ENCODE measurements around the gene LANCL2. TPM values are rescaled to one million over a fixed set of nuclear protein-coding genes. Genes with fewer than 3 reads are reported as not detected.

Gene LANCL2
- total and polyA plus RNA-seq, 2 of the 4 experiments (the other 2 are of a cell fraction): 11.7 to 17.9 TPM

- Histone ChIP-seq H3K9me3 (ENCODE audit: control insufficient read depth, insufficient read depth, low read length) (no peaks in the 10 kb centered on the region), H2BK120ac (ENCODE audit: low read depth, low read length) (no peak overlapping the region), H3K4me1 (ENCODE audit: control insufficient read depth, insufficient read depth, low read length) (peaks cover 11% of the 10 kb centered on the region), H4K91ac (ENCODE audit: insufficient read depth, low read depth, low read length) (no peak overlapping the region), H4K20me1 (ENCODE audit: insufficient read depth, low read length) (no peaks in the 10 kb centered on the region), H3K18ac (ENCODE audit: low read depth, low read length) (no peak overlapping the region), H3K9ac (ENCODE audit: low read depth, low read length) (no peak overlapping the region), H3K23ac (ENCODE audit: low read depth, low read length) (no peak overlapping the region), H2BK20ac (ENCODE audit: low read depth, low read length) (no peak overlapping the region), H3K14ac (replicated peaks; ENCODE audit: low read depth, low read length) (no peak overlapping the region), H3K36me3 (ENCODE audit: control insufficient read depth, insufficient read depth, low read length) (no peaks in the 10 kb centered on the region), H2AFZ (replicated peaks; ENCODE audit: low read length, poor library complexity) (no peak overlapping the region), H3K56ac (ENCODE audit: extremely low read depth, insufficient read depth, low read length) (no peak overlapping the region), H4K8ac (ENCODE audit: low read depth in 2 of 2, low read length in 2 of 2) (no peak overlapping the region), H3K79me1 (ENCODE audit: low read depth in 1 of 2, low read length in 2 of 2) (no peaks in the 10 kb centered on the region), H3K27ac (ENCODE audit: insufficient read depth, low read length) (no peak overlapping the region), H3K9me1 (ENCODE audit: insufficient read depth, low read length) (peaks cover 4% of the 10 kb centered on the region; the same call in 1 of the 2 replicates), H2AK9ac (replicated peaks; ENCODE audit: low read depth, low read length, poor library complexity) (no peak overlapping the region), H3K4ac (ENCODE audit: low read depth, low read length) (no peak overlapping the region), H2BK5ac (ENCODE audit: low read depth, low read length, poor library complexity, severe bottlenecking) (no peak overlapping the region), H3K4me2 (ENCODE audit: low read depth, low read length) (no peak overlapping the region), H3K27me3 (ENCODE audit: control insufficient read depth, insufficient read depth, low read length) (no peaks in the 10 kb centered on the region), H2BK15ac (ENCODE audit: low read depth, low read length) (no peak overlapping the region), H2AK5ac (ENCODE audit: low read depth, low read length) (no peak overlapping the region), H4K5ac (ENCODE audit: low read depth, low read length) (no peak overlapping the region), H3K4me3 (ENCODE audit: insufficient read depth, low read depth, low read length) (no peak overlapping the region)
- in situ Hi-C loops (cut with MboI; ENCODE audit: low sequenced_read_pairs) (loop anchor here (5.0 to 25.0 kb wide), 2 partner anchors 154 to 524 kb away; partner anchors contain the start of genes MRPS17 and NIPSNAP2), dilution Hi-C loops (cut with HindIII; ENCODE audit: low sequenced_read_pairs, unreplicated experiment) (no loop called here), intact Hi-C loops (cut with micrococcal nuclease) (no loop called here)
- DNase-seq: no peak
- WGBS, 2 experiments (ENCODE audit: extremely low coverage in 2 of 2, insufficient read length in 1 of 2): 85% methylated on average over 8 of the region's 13 CpGs; no CpG with 5 or more reads in 1 of the 2 experiments
- no TSS peak for BruUV-seq (replicated peaks)
- TF ChIP-seq USF2 (IDR thresholded peaks at IDR 0.05; ENCODE audit: low read depth, low read length): no peak
- TF ChIP-seq MAFK (IDR thresholded peaks at IDR 0.05; ENCODE audit: low read depth, low read length): peak; percentile 72
- no peak for ATAC-seq (ENCODE audit: low read depth)
- CTCF ChIA-PET: no interaction called here
- POLR2A ChIA-PET (ENCODE audit: unreplicated experiment): no interaction called here
These were observed 73.1 kb downstream of the LANCL2 start for GRCh38 chr7:55438085-55438756.

Data from IMR-90 (cell line).